ENCODE results near the gene DOCK1.

Gene DOCK1

GRCh38 chr10:127411062-127411461, 505.8 kb downstream of the DOCK1 start:
- H3K4me1 ChIP-seq (ENCODE audit: low read depth, poor library complexity, severe bottlenecking): no peaks in the 10 kb centered on the region
- H4K20me1 ChIP-seq (ENCODE audit: insufficient read depth): no peaks in the 10 kb centered on the region
- H3K4me2 ChIP-seq: no peak overlapping the region
- H3K27ac ChIP-seq: no peak overlapping the region
- no peak overlapping the region for H2AFZ ChIP-seq (ENCODE audit: low read depth)
- no peaks in the 10 kb centered on the region for H3K27me3 ChIP-seq (ENCODE audit: insufficient read depth, low read depth)
- no peaks in the 10 kb centered on the region for H3K36me3 ChIP-seq (ENCODE audit: insufficient read depth)
- TF ChIP-seq, protein P1, sequence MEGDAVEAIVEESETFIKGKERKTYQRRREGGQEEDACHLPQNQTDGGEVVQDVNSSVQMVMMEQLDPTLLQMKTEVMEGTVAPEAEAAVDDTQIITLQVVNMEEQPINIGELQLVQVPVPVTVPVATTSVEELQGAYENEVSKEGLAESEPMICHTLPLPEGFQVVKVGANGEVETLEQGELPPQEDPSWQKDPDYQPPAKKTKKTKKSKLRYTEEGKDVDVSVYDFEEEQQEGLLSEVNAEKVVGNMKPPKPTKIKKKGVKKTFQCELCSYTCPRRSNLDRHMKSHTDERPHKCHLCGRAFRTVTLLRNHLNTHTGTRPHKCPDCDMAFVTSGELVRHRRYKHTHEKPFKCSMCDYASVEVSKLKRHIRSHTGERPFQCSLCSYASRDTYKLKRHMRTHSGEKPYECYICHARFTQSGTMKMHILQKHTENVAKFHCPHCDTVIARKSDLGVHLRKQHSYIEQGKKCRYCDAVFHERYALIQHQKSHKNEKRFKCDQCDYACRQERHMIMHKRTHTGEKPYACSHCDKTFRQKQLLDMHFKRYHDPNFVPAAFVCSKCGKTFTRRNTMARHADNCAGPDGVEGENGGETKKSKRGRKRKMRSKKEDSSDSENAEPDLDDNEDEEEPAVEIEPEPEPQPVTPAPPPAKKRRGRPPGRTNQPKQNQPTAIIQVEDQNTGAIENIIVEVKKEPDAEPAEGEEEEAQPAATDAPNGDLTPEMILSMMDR (conservative IDR thresholded peaks at IDR 0.05; ENCODE audit: low read depth, low read length): no peak
- no peak overlapping the region for H3K9ac ChIP-seq
- H3K79me2 ChIP-seq (ENCODE audit: insufficient read depth, low read depth): no peaks in the 10 kb centered on the region
- no peak overlapping the region for H3K4me3 ChIP-seq (IDR thresholded peaks at IDR 0.05; ENCODE audit: insufficient read depth, low read depth, low read length)

DNA sequence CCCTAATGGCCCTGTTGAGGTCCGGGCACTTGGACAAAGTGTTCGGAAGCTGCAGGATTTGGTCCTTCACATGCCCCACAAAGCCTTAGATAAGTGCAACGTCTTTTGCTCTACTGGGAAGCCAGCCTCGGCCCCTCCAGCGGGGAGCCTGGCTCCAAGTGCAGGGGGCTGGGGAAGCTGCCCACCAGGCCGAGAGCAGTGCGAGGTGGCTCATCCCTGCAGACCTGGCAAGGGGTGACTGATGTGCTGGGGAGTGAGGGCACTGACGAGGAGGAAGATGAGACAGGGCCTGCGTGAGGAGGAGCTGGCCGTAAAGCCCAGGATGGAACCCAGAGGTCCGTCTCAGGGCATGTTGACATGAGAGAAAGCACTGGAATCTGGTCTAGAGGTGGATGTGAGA, 508.1 kb downstream of the DOCK1 start:
- H3K9ac ChIP-seq: no peak overlapping the region
- no peak overlapping the region for H2AFZ ChIP-seq (ENCODE audit: low read depth)
- H3K27ac ChIP-seq: no peak overlapping the region

GRCh38 chr10:127414024-127414423, 508.8 kb downstream of the DOCK1 start:
- Histone ChIP-seq H3K79me2 (ENCODE audit: insufficient read depth, low read depth) (no peaks in the 10 kb centered on the region), H2AFZ (ENCODE audit: low read depth) (no peak overlapping the region), H3K4me3 (IDR thresholded peaks at IDR 0.05; ENCODE audit: insufficient read depth, low read depth, low read length) (no peak overlapping the region), H3K4me1 (ENCODE audit: low read depth, poor library complexity, severe bottlenecking) (no peaks in the 10 kb centered on the region), H4K20me1 (ENCODE audit: insufficient read depth) (no peaks in the 10 kb centered on the region), H3K27ac (no peak overlapping the region), H3K36me3 (ENCODE audit: insufficient read depth) (no peaks in the 10 kb centered on the region), H3K4me2 (no peak overlapping the region), H3K27me3 (ENCODE audit: insufficient read depth, low read depth) (no peaks in the 10 kb centered on the region), H3K9ac (no peak overlapping the region)
- TF ChIP-seq, protein P1 (conservative IDR thresholded peaks at IDR 0.05; ENCODE audit: low read depth, low read length): no peak

More for the DNA sequence above, 508.1 kb downstream of the DOCK1 start:
- H3K4me3 ChIP-seq (IDR thresholded peaks at IDR 0.05; ENCODE audit: insufficient read depth, low read depth, low read length): no peak overlapping the region
- TF ChIP-seq, protein P1 (conservative IDR thresholded peaks at IDR 0.05; ENCODE audit: low read depth, low read length): no peak
- no peaks in the 10 kb centered on the region for H3K79me2 ChIP-seq (ENCODE audit: insufficient read depth, low read depth)
- no peaks in the 10 kb centered on the region for H3K36me3 ChIP-seq (ENCODE audit: insufficient read depth)
- no peak overlapping the region for H3K4me2 ChIP-seq
- no peaks in the 10 kb centered on the region for H4K20me1 ChIP-seq (ENCODE audit: insufficient read depth)
- H3K4me1 ChIP-seq (ENCODE audit: low read depth, poor library complexity, severe bottlenecking): no peaks in the 10 kb centered on the region
- H3K27me3 ChIP-seq (ENCODE audit: insufficient read depth, low read depth): no peaks in the 10 kb centered on the region

DNA sequence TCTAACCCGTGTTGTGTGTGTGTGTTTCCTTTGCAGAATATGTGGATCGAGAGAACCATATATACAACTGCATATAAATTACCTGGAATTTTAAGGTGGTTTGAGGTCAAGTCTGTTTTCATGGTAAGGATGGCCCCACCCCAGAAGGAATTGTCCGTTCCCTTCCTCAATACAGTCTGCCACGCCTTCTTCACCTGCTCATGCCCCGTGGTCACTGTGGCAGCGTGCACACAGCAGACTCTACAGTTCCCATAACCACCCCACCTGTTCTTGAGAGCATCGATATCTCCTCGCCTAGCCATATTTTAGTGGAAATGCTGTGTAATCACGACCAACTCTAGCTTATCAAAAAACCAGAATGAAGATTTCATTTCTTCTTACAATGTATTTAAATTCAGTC, 509.9 kb downstream of the DOCK1 start:
- H4K20me1 ChIP-seq (ENCODE audit: insufficient read depth): no peaks in the 10 kb centered on the region
- no peak overlapping the region for H2AFZ ChIP-seq (ENCODE audit: low read depth)
- H3K36me3 ChIP-seq (ENCODE audit: insufficient read depth): no peaks in the 10 kb centered on the region
- H3K4me2 ChIP-seq: no peak overlapping the region
- H3K9ac ChIP-seq: no peak overlapping the region
- no peak overlapping the region for H3K4me3 ChIP-seq (IDR thresholded peaks at IDR 0.05; ENCODE audit: insufficient read depth, low read depth, low read length)
- no peaks in the 10 kb centered on the region for H3K27me3 ChIP-seq (ENCODE audit: insufficient read depth, low read depth)
- no peak overlapping the region for H3K27ac ChIP-seq
- no peaks in the 10 kb centered on the region for H3K4me1 ChIP-seq (ENCODE audit: low read depth, poor library complexity, severe bottlenecking)
- TF ChIP-seq, protein P1 (conservative IDR thresholded peaks at IDR 0.05; ENCODE audit: low read depth, low read length): no peak
- H3K79me2 ChIP-seq (ENCODE audit: insufficient read depth, low read depth): no peaks in the 10 kb centered on the region

Measured in KMS-11 (cell line).